Suprapubic skin (tissue), 4 donors: ENCODE results near the gene TAAR1.

Source experiments
- EP300 ChIP-seq: sonication (generic); formaldehyde crosslinking; IDR thresholded peaks from one replicate; pipeline ENCODE4 v1.6.1; 2017; ENCODE audit warnings: antibody characterized with exemption
- POLR2AphosphoS5 ChIP-seq, 3 donors: sonication (generic); formaldehyde crosslinking; IDR thresholded peaks; one replicate each; pipeline ENCODE4 v1.6.1; 2017; ENCODE audit warnings: antibody characterized with exemption in 3 of 3
- TF ChIP-seq, protein P1 (sequence below), 2 donors: fragments of 200-600 bp in 1 of 2; fragments of 450-650 bp in 1 of 2; sonication (generic) in 1 of 2; IDR thresholded peaks; one replicate each; pipeline ENCODE4 v1.5.1; 2016 to 2019; ENCODE audit warnings: antibody characterized with exemption in 2 of 2, mild to moderate bottlenecking in 1 of 2, moderate library complexity in 1 of 2

GRCh38 chr6:132661906-132662305 lies 2.9 kb upstream of the TAAR1 start:
- TF ChIP-seq, protein P1, sequence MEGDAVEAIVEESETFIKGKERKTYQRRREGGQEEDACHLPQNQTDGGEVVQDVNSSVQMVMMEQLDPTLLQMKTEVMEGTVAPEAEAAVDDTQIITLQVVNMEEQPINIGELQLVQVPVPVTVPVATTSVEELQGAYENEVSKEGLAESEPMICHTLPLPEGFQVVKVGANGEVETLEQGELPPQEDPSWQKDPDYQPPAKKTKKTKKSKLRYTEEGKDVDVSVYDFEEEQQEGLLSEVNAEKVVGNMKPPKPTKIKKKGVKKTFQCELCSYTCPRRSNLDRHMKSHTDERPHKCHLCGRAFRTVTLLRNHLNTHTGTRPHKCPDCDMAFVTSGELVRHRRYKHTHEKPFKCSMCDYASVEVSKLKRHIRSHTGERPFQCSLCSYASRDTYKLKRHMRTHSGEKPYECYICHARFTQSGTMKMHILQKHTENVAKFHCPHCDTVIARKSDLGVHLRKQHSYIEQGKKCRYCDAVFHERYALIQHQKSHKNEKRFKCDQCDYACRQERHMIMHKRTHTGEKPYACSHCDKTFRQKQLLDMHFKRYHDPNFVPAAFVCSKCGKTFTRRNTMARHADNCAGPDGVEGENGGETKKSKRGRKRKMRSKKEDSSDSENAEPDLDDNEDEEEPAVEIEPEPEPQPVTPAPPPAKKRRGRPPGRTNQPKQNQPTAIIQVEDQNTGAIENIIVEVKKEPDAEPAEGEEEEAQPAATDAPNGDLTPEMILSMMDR (IDR thresholded peaks at IDR 0.05), result no peak
- TF ChIP-seq EP300 (no peak), POLR2AphosphoS5 (IDR thresholded peaks at IDR 0.05) (no peak)
